GM12892 (cell line): ENCODE results near the gene PLIN3.
"Not testable (repeated sequence)": the region's sequence is repeated elsewhere in the genome, so short reads cannot be mapped to it uniquely, and the experiment has no call there.

Experiments used
- DNase-seq: peaks from one replicate; pipeline ENCODE4 v3.0.0; 2011; ENCODE audit not compliant: insufficient read length
- FAIRE-seq: peaks from 2 replicates; lab custom pipeline; 2011; peaks lifted over from hg19 to GRCh38; lab: Jason Lieb, UNC
- POLR2A ChIP-seq: IDR thresholded peaks from 2 replicates; pipeline ENCODE4 v1.6.1; 2011; ENCODE audit warnings: low read depth, low read length, control low read depth
- POLR2AphosphoS5 ChIP-seq: IDR thresholded peaks from 2 replicates; pipeline ENCODE4 v1.6.1; 2011; ENCODE audit warnings: low read depth, low read length, control low read depth
- TAF1 ChIP-seq: IDR thresholded peaks from 2 replicates; pipeline ENCODE4 v1.6.1; 2011; ENCODE audit warnings: low read depth, mild to moderate bottlenecking, control low read depth, low read length, borderline replicate concordance

Gene PLIN3

GRCh38 chr19:4830768-4831265 is 36.6 kb downstream of the PLIN3 start:
- TF ChIP-seq POLR2AphosphoS5 (no peak), TAF1 (no peak), POLR2A (no peak)
- peak; percentile 53 for FAIRE-seq
- no peak for DNase-seq

- DNase-seq = no peak
- no peak for FAIRE-seq
- no peak for TF ChIP-seq TAF1
- no peak for TF ChIP-seq POLR2A
- no peak for TF ChIP-seq POLR2AphosphoS5
Measured at GRCh38 chr19:4830332-4830731, 37.1 kb downstream of the PLIN3 start.

- DNase-seq (peak; percentile 27), FAIRE-seq (peak; percentile 78)
- TF ChIP-seq TAF1 = peak; percentile 31; the same call in 1 of the 2 replicates
- no peak for TF ChIP-seq POLR2A
- no peak for TF ChIP-seq POLR2AphosphoS5
Measured at GRCh38 chr19:4829001-4829712, 38.3 kb downstream of the PLIN3 start.

- no peak for FAIRE-seq
- TF ChIP-seq POLR2A = no peak
- no peak for TF ChIP-seq POLR2AphosphoS5
- TF ChIP-seq TAF1 = no peak
Measured at GRCh38 chr19:4823577-4823976, 43.9 kb downstream of the PLIN3 start.

GRCh38 chr19:4822354-4822753 is 45.1 kb downstream of the PLIN3 start:
- FAIRE-seq, DNase-seq: not testable (repeated sequence)

More at GRCh38 chr19:4823577-4823976, 43.9 kb downstream of the PLIN3 start:
- no peak for DNase-seq

GRCh38 chr19:4821265-4821664 is 46.2 kb downstream of the PLIN3 start:
- FAIRE-seq (no peak), DNase-seq (no peak)
- TF ChIP-seq POLR2A (no peak), TAF1 (no peak), POLR2AphosphoS5 (no peak)

- FAIRE-seq (no peak), DNase-seq (no peak)
- TF ChIP-seq POLR2A (no peak), TAF1 (no peak), POLR2AphosphoS5 (no peak)
Measured at GRCh38 chr19:4817467-4818277, 49.8 kb downstream of the PLIN3 start.

- FAIRE-seq (no peak), DNase-seq (no peak)
- no peak for TF ChIP-seq TAF1
Measured at GRCh38 chr19:4816950-4817278, 50.6 kb downstream of the PLIN3 start.

- TF ChIP-seq POLR2A = peak; percentile 7; the same call in 1 of the 2 replicates
- TF ChIP-seq TAF1 = no peak
- no peak for TF ChIP-seq POLR2AphosphoS5
- FAIRE-seq (no peak), DNase-seq (no peak)
Measured at GRCh38 chr19:4816202-4816949, 51.1 kb downstream of the PLIN3 start.

GRCh38 chr19:4815426-4816201 is 51.9 kb downstream of the PLIN3 start:
- DNase-seq (peak; percentile 85), FAIRE-seq (peak; percentile 85)
- TF ChIP-seq POLR2A (no peak), POLR2AphosphoS5 (no peak), TAF1 (no peak)
